ENCODE results near the gene TRAPPC13. TPM values are rescaled to one million over a fixed set of nuclear protein-coding genes. Genes with fewer than 3 reads are reported as not detected.
A peak's percentile ranks its signal among the peaks of the same experiment; 100 is the strongest.
"Not testable (repeated sequence)": the region's sequence is repeated elsewhere in the genome, so short reads cannot be mapped to it uniquely, and the experiment has no call there.

The TRAPPC13 gene
- total RNA-seq, 1 donor from 2014 or later = 24.9 TPM

- Mint-ChIP-seq H3K27ac (ENCODE audit: unreplicated experiment) (no peak overlapping the region), H3K9me3 (no peaks in the 10 kb centered on the region), H3K27me3 (ENCODE audit: low read depth) (no peaks in the 10 kb centered on the region), H3K36me3 (ENCODE audit: low read depth) (no peaks in the 10 kb centered on the region), H3K4me1 (no peaks in the 10 kb centered on the region), H3K4me3 (no peak overlapping the region)
- no peak for TF ChIP-seq CTCF (conservative IDR thresholded peaks at IDR 0.05)
- DNase-seq (ENCODE audit: low read depth, low spot score) = no peak
These were observed 12.4 kb upstream of the TRAPPC13 start for GRCh38 chr5:65612298-65612907.

- DNase-seq (ENCODE audit: low read depth, low spot score) = no peak
- Mint-ChIP-seq H3K9me3 (no peaks in the 10 kb centered on the region), H3K4me1 (peaks cover 21% of the 10 kb centered on the region), H3K27me3 (ENCODE audit: low read depth) (no peaks in the 10 kb centered on the region), H3K27ac (ENCODE audit: unreplicated experiment) (no peak overlapping the region), H3K4me3 (no peak overlapping the region), H3K36me3 (ENCODE audit: low read depth) (no peaks in the 10 kb centered on the region)
- no peak for TF ChIP-seq CTCF (conservative IDR thresholded peaks at IDR 0.05)
These were observed 4.8 kb upstream of the TRAPPC13 start for GRCh38 chr5:65620021-65620420.

- H3K36me3 Mint-ChIP-seq (ENCODE audit: low read depth) = not testable (repeated sequence)
These were observed 2.9 kb upstream of the TRAPPC13 start for GRCh38 chr5:65621961-65622360.

GRCh38 chr5:65623482-65623881, 1.3 kb upstream of the TRAPPC13 start:
- Mint-ChIP-seq H3K4me3 (peak overlapping the region; percentile 100), H3K9me3 (no peaks in the 10 kb centered on the region), H3K27me3 (ENCODE audit: low read depth) (no peaks in the 10 kb centered on the region), H3K4me1 (peaks cover 34% of the 10 kb centered on the region), H3K36me3 (ENCODE audit: low read depth) (peaks cover 3% of the 10 kb centered on the region), H3K27ac (ENCODE audit: unreplicated experiment) (peak overlapping the region; percentile 98)
- TF ChIP-seq CTCF (conservative IDR thresholded peaks at IDR 0.05) = no peak
- DNase-seq (ENCODE audit: low read depth, low spot score) = no peak

More at GRCh38 chr5:65621961-65622360, 2.9 kb upstream of the TRAPPC13 start:
- not testable (repeated sequence) for H3K27ac Mint-ChIP-seq (ENCODE audit: unreplicated experiment); H3K27me3 Mint-ChIP-seq (ENCODE audit: low read depth); H3K9me3 Mint-ChIP-seq; DNase-seq (ENCODE audit: low read depth, low spot score)
- Mint-ChIP-seq H3K4me3 (peak overlapping the region; percentile 61), H3K4me1 (peaks cover 31% of the 10 kb centered on the region)

GRCh38 chr5:65624025-65624570, 729 bp upstream of the TRAPPC13 start, which contains the start of gene TRIM23:
TSS of gene TRIM23 (minus strand) at chr5:65624333. CDS start at chr5:65624274, 59 bp downstream.
- no peaks in the 10 kb centered on the region for H3K9me3 Mint-ChIP-seq
- H3K27me3 Mint-ChIP-seq (ENCODE audit: low read depth) = no peaks in the 10 kb centered on the region
- no peak for TF ChIP-seq CTCF (conservative IDR thresholded peaks at IDR 0.05)
- H3K4me1 Mint-ChIP-seq = peaks cover 34% of the 10 kb centered on the region
- peaks cover 3% of the 10 kb centered on the region for H3K36me3 Mint-ChIP-seq (ENCODE audit: low read depth)
- peak within 1 kb of the TSS; percentile 98 for H3K27ac Mint-ChIP-seq (ENCODE audit: unreplicated experiment)
- peak within 1 kb of the TSS; percentile 100 for H3K4me3 Mint-ChIP-seq
- peak; percentile 78 for DNase-seq (ENCODE audit: low read depth, low spot score)

GRCh38 chr5:65625743-65626142, 916 bp downstream of the TRAPPC13 start:
- H3K36me3 Mint-ChIP-seq (ENCODE audit: low read depth) = peaks cover 7% of the 10 kb centered on the region
- peaks cover 34% of the 10 kb centered on the region for H3K4me1 Mint-ChIP-seq
- H3K9me3 Mint-ChIP-seq = no peaks in the 10 kb centered on the region
- peak overlapping the region; percentile 100 for H3K4me3 Mint-ChIP-seq
- DNase-seq (ENCODE audit: low read depth, low spot score) = no peak
- H3K27ac Mint-ChIP-seq (ENCODE audit: unreplicated experiment) = peak overlapping the region; percentile 43
- no peak for TF ChIP-seq CTCF (conservative IDR thresholded peaks at IDR 0.05)
- H3K27me3 Mint-ChIP-seq (ENCODE audit: low read depth) = no peaks in the 10 kb centered on the region
